A549 (cell line): ENCODE data around the gene KIF13A. TPM values are rescaled to one million over a fixed set of nuclear protein-coding genes. Genes with fewer than 3 reads are reported as not detected.

Source experiments
- ATAC-seq, 2 experiments: fragments of 200-7000 bp in 1 of 2; fragments of >200 bp in 1 of 2; cut with Nextera tagmentation in 1 of 2; cut with Tn5 transposase in 1 of 2; 3 replicates each; pipeline versions ENCODE4 v1.8.0 to v1.9.1; 2018 to 2020; ENCODE audit warnings: mild to moderate bottlenecking in 1 of 2, moderate library complexity in 1 of 2
- CTCF ChIA-PET: fragments of 300-600 bp; sonication (Branson Sonifier 250); formaldehyde crosslinking; extraction: SDS; loops from one replicate; lab custom pipeline; 2021; ENCODE audit warnings: antibody characterized with exemption, inconsistent platforms; lab: Yijun Ruan, JAX
- POLR2A ChIA-PET: fragments of 350-600 bp; formaldehyde crosslinking; extraction: SDS; loops from one replicate; lab custom pipeline; 2021; ENCODE audit warnings: antibody characterized with exemption, inconsistent platforms; lab: Yijun Ruan, JAX
- DNase-seq, 2 experiments: peaks; one replicate each; pipeline versions ENCODE4 v3.0.0 to v3.0.0-alpha.2; 2011 to 2016; ENCODE audit warnings: low read depth in 1 of 2, low spot score in 1 of 2
- FAIRE-seq: peaks from 2 replicates; lab custom pipeline; 2011; peaks lifted over from hg19 to GRCh38; lab: Jason Lieb, UNC
- H3K27ac ChIP-seq, 2 experiments: fragments of >200 bp; sonication (Bioruptor Twin); formaldehyde crosslinking; 3 replicates each; pipeline ENCODE4 v1.5.1; 2016 to 2017
- H3K4me1 ChIP-seq: fragments of >200 bp; sonication (Bioruptor Twin); formaldehyde crosslinking; 3 replicates; pipeline ENCODE4 v1.6.1; 2016
- H3K4me2 ChIP-seq: fragments of >200 bp; sonication (Bioruptor Twin); formaldehyde crosslinking; 3 replicates; pipeline ENCODE4 v1.6.1; 2016
- H3K4me3 ChIP-seq: fragments of >200 bp; sonication (Bioruptor Twin); formaldehyde crosslinking; 3 replicates; pipeline ENCODE4 v1.5.1; 2016
- H3K9me3 ChIP-seq: fragments of >200 bp; sonication (Bioruptor Twin); formaldehyde crosslinking; 3 replicates; pipeline ENCODE4 v1.6.1; 2016
- CHD2 ChIP-seq: fragments of 150-350 bp; IDR thresholded peaks from 2 replicates; pipeline ENCODE4 v1.6.1; 2014; ENCODE audit warnings: low read length; ENCODE audit not compliant: partially characterized antibody
- EHF ChIP-seq: fragments of 250-450 bp; sonication (Bioruptor Pico); IDR thresholded peaks from 2 replicates; pipeline ENCODE4 v1.5.0; 2020; ENCODE audit warnings: mild to moderate bottlenecking
- EP300 ChIP-seq, 2 experiments: fragments of >200 bp; sonication (Bioruptor Twin); formaldehyde crosslinking; IDR thresholded peaks; 2 replicates in 1 of 2; 3 replicates in 1 of 2; pipeline ENCODE4 v1.6.1; 2016 to 2017
- ESRRA ChIP-seq: fragments of 150-350 bp; IDR thresholded peaks from 2 replicates; pipeline ENCODE4 v1.6.1; 2014; ENCODE audit warnings: mild to moderate bottlenecking, low read length, borderline replicate concordance
- GATA3 ChIP-seq: IDR thresholded peaks from 2 replicates; pipeline ENCODE4 v1.6.1; 2012; ENCODE audit warnings: borderline replicate concordance
- HDAC2 ChIP-seq: fragments of 200-600 bp; sonication (generic); IDR thresholded peaks from 2 replicates; pipeline ENCODE4 v1.6.1; 2016
- HEYL ChIP-seq: fragments of 250-450 bp; sonication (Bioruptor Pico); IDR thresholded peaks from 2 replicates; pipeline ENCODE4 v1.8.0; 2021; ENCODE audit warnings: mild to moderate bottlenecking, moderate library complexity
- HOXA7 ChIP-seq: fragments of 250-450 bp; sonication (Bioruptor Pico); IDR thresholded peaks from 2 replicates; pipeline ENCODE4 v1.5.0; 2020; ENCODE audit warnings: mild to moderate bottlenecking, moderate library complexity
- HOXB5 ChIP-seq: fragments of 250-450 bp; sonication (Bioruptor Pico); IDR thresholded peaks from 2 replicates; pipeline ENCODE4 v1.5.0; 2020; ENCODE audit warnings: mild to moderate bottlenecking, moderate library complexity
- JUN ChIP-seq, 2 experiments: fragments of >200 bp; sonication (Bioruptor Twin); formaldehyde crosslinking; IDR thresholded peaks; 2 replicates in 1 of 2; 3 replicates in 1 of 2; pipeline ENCODE4 v1.6.1; 2016 to 2017
- JUNB ChIP-seq: fragments of >200 bp; sonication (Bioruptor Twin); formaldehyde crosslinking; IDR thresholded peaks from 2 replicates; pipeline ENCODE4 v1.6.1; 2016
- KDM1A ChIP-seq: fragments of 200-600 bp; sonication (generic); IDR thresholded peaks from 2 replicates; pipeline ENCODE4 v1.6.1; 2016; ENCODE audit warnings: low read depth, mild to moderate bottlenecking
- MAFK ChIP-seq: fragments of 450-650 bp; IDR thresholded peaks from 2 replicates; pipeline ENCODE4 v1.6.1; 2014; ENCODE audit not compliant: partially characterized antibody
- NPAS2 ChIP-seq: fragments of 250-450 bp; sonication (Bioruptor Pico); IDR thresholded peaks from 2 replicates; pipeline ENCODE4 v1.8.0; 2022; ENCODE audit warnings: mild to moderate bottlenecking, moderate library complexity, borderline replicate concordance
- NR3C1 ChIP-seq: fragments of >200 bp; sonication (Bioruptor Twin); formaldehyde crosslinking; IDR thresholded peaks from 3 replicates; pipeline ENCODE4 v1.6.1; 2017
- RAD21 ChIP-seq, 2 experiments: fragments of >200 bp in 1 of 2; sonication (Bioruptor Twin) in 1 of 2; formaldehyde crosslinking in 1 of 2; IDR thresholded peaks in 1 of 2; conservative IDR thresholded peaks in 1 of 2; 2 replicates in 1 of 2; 3 replicates in 1 of 2; pipeline ENCODE4 v1.6.1; 2012 to 2018; ENCODE audit warnings: inconsistent platforms in 1 of 2
- RNF2 ChIP-seq: fragments of 200-600 bp; sonication (generic); IDR thresholded peaks from 2 replicates; pipeline ENCODE4 v1.6.1; 2016; ENCODE audit warnings: low read depth, mild to moderate bottlenecking, antibody characterized with exemption, moderate library complexity, borderline replicate concordance
- SMC3 ChIP-seq: fragments of >200 bp; sonication (Bioruptor Twin); formaldehyde crosslinking; IDR thresholded peaks from 3 replicates; pipeline ENCODE4 v1.6.1; 2018; ENCODE audit warnings: inconsistent platforms
- TP53 ChIP-seq: fragments of 250-450 bp; sonication (Bioruptor Pico); IDR thresholded peaks from 2 replicates; pipeline ENCODE4 v1.5.0; 2021; ENCODE audit warnings: mild to moderate bottlenecking, moderate library complexity
- ZSCAN20 ChIP-seq: fragments of 250-450 bp; sonication (Bioruptor Pico); IDR thresholded peaks from 2 replicates; pipeline ENCODE4 v1.8.0; 2022; ENCODE audit warnings: mild to moderate bottlenecking, moderate library complexity
- WGBS: methylation state at CpG from one replicate; pipeline ENCODE4 v1.1.6; 2017; ENCODE audit errors: missing lambda C conversion rate; 5-methylcytosine and 5-hydroxymethylcytosine counted together
- polyA plus RNA-seq, 4 experiments: library from polyadenylated mRNA; depleted of rRNA in 3 of 4; stranded (reverse); fragments of >200 nt; fragmentation: RNase III in 1 of 4; extraction: RNeasy Plus Mini Kit Qiagen cat#74134 plus additional on column Dnase treatment in 1 of 4; gene quantifications; 2 replicates in 3 of 4; 3 replicates in 1 of 4; pipeline ENCODE4 v1.2.3, GENCODE V29; 2011 to 2017
- TF ChIP-seq, protein P1 (sequence below): fragments of 150-350 bp; IDR thresholded peaks from 2 replicates; pipeline ENCODE4 v1.6.1; 2014; ENCODE audit warnings: low read depth, mild to moderate bottlenecking, low read length
- TF ChIP-seq, protein P2 (sequence below): fragments of >200 bp; sonication (Bioruptor Twin); formaldehyde crosslinking; IDR thresholded peaks from 3 replicates; pipeline ENCODE4 v1.6.1; 2016
- TF ChIP-seq, protein P3 (sequence below): fragments of >200 bp; sonication (Bioruptor Twin); formaldehyde crosslinking; IDR thresholded peaks from 3 replicates; pipeline ENCODE4 v1.5.1; 2016
- TF ChIP-seq, protein P4 (sequence below): IDR thresholded peaks from 2 replicates; pipeline ENCODE4 v1.6.1; 2012

KIF13A gene
- polyA plus RNA-seq, 2 of the 4 experiments (the other 2 are of a cell fraction): 30.2 to 39.4 TPM

DNA sequence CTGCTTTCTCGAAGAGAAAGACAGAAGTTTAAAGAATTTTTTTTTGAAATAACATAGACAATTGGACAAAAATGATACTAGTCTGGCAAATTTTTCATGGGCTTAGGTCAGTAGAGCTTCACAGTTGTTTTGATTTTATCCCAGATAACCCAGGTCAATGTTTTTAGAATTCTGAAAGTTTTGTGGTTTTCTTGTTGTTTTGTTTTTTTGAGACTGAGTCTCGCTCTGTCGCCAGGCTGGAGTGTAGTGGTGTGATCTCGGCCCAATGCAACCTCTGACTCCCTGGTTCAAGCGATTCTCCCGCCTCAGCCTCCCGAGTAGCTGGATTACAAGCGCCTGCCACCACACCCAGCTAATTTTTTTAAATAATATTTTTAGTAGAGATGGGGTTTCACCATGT lies 22.8 kb downstream of the KIF13A start:
- no peak overlapping the region for H3K4me2 ChIP-seq
- H3K4me3 ChIP-seq: no peak overlapping the region
- ATAC-seq: no peak
- CTCF ChIA-PET: no interaction called here
- TF ChIP-seq RAD21 (conservative IDR thresholded peaks at IDR 0.05 in 1 of 2, IDR thresholded peaks at IDR 0.05 in 1 of 2): no peak
- TF ChIP-seq, protein P1, sequence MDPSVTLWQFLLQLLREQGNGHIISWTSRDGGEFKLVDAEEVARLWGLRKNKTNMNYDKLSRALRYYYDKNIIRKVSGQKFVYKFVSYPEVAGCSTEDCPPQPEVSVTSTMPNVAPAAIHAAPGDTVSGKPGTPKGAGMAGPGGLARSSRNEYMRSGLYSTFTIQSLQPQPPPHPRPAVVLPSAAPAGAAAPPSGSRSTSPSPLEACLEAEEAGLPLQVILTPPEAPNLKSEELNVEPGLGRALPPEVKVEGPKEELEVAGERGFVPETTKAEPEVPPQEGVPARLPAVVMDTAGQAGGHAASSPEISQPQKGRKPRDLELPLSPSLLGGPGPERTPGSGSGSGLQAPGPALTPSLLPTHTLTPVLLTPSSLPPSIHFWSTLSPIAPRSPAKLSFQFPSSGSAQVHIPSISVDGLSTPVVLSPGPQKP: no peak
- TF ChIP-seq, protein P2, sequence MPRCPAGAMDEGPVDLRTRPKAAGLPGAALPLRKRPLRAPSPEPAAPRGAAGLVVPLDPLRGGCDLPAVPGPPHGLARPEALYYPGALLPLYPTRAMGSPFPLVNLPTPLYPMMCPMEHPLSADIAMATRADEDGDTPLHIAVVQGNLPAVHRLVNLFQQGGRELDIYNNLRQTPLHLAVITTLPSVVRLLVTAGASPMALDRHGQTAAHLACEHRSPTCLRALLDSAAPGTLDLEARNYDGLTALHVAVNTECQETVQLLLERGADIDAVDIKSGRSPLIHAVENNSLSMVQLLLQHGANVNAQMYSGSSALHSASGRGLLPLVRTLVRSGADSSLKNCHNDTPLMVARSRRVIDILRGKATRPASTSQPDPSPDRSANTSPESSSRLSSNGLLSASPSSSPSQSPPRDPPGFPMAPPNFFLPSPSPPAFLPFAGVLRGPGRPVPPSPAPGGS: no peak
- TF ChIP-seq, protein P3, sequence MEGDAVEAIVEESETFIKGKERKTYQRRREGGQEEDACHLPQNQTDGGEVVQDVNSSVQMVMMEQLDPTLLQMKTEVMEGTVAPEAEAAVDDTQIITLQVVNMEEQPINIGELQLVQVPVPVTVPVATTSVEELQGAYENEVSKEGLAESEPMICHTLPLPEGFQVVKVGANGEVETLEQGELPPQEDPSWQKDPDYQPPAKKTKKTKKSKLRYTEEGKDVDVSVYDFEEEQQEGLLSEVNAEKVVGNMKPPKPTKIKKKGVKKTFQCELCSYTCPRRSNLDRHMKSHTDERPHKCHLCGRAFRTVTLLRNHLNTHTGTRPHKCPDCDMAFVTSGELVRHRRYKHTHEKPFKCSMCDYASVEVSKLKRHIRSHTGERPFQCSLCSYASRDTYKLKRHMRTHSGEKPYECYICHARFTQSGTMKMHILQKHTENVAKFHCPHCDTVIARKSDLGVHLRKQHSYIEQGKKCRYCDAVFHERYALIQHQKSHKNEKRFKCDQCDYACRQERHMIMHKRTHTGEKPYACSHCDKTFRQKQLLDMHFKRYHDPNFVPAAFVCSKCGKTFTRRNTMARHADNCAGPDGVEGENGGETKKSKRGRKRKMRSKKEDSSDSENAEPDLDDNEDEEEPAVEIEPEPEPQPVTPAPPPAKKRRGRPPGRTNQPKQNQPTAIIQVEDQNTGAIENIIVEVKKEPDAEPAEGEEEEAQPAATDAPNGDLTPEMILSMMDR: no peak
- TF ChIP-seq ESRRA: no peak
- no peak for TF ChIP-seq CHD2
- no peak for TF ChIP-seq RNF2
- no peak for TF ChIP-seq TP53 (CRISPR knock-in tag)
- no peak for TF ChIP-seq ZSCAN20 (CRISPR knock-in tag)
- no peak for TF ChIP-seq NR3C1
- no peak for TF ChIP-seq JUN (IDR thresholded peaks at IDR 0.05)
- TF ChIP-seq, all 56 proteins: peak for 0
- DNase-seq: no peak
- Histone ChIP-seq H3K27ac (no peak overlapping the region), H3K9me3 (no peaks in the 10 kb centered on the region), H3K4me1 (peaks cover 31% of the 10 kb centered on the region; the same call in 2 of the 3 replicates)
- no peak for FAIRE-seq
- WGBS: 92% methylated on average over 8 of the region's 8 CpGs
- POLR2A ChIA-PET: no interaction called here

DNA sequence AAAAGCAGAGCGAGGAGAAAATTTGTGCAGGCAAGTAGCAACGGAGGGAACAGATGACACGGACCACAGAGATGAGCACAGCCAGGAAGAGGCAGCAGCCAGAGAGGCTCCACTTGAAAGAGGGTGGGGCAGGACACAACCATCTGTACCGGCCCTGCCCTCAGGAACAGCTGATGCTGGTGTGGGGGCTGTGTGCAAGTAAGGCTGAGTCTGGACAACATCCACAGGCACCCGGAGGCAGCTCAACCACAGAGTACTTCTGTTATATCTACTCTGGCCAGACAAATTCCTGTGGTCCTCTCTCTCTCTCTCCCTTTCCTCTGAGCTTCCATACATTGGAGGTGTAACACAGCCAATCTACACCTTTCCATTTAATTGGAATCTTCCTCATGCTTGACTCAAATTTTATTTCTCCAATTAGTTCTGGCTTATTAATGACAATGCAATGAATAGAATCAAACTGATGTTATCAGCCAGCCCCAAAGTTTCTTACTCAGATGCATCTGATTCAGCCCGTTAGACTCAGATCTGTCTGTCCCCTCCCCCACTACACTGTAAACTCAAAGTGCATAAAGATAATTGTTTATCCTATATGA lies 24.9 kb downstream of the KIF13A start:
- ChIA-PET POLR2A (no interaction called here), CTCF (no interaction called here)
- ATAC-seq: peak; percentile 34 to 68; a peak in 3 of 6 replicates
- peak in 1 of 2 experiments; percentile 16 for DNase-seq
- Histone ChIP-seq H3K4me3 (no peak overlapping the region), H3K4me1 (peaks cover 28% of the 10 kb centered on the region; the same call in 2 of the 3 replicates), H3K4me2 (no peak overlapping the region), H3K9me3 (no peaks in the 10 kb centered on the region), H3K27ac (peak overlapping the region in 1 of 2 experiments; percentile 55; a peak in 2 of 6 replicates)
- TF ChIP-seq JUNB (no peak), HOXB5 (CRISPR knock-in tag) (no peak), GATA3 (no peak), HOXA7 (CRISPR knock-in tag) (no peak), MAFK (no peak), KDM1A (no peak), HDAC2 (no peak), RAD21 (conservative IDR thresholded peaks at IDR 0.05 in 1 of 2, IDR thresholded peaks at IDR 0.05 in 1 of 2) (no peak), NR3C1 (no peak), EHF (no peak), SMC3 (no peak), EP300 (IDR thresholded peaks at IDR 0.05) (no peak), NPAS2 (CRISPR knock-in tag) (no peak), HEYL (CRISPR knock-in tag) (no peak)
- TF ChIP-seq, protein P4, sequence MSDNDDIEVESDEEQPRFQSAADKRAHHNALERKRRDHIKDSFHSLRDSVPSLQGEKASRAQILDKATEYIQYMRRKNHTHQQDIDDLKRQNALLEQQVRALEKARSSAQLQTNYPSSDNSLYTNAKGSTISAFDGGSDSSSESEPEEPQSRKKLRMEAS: no peak
- FAIRE-seq: no peak
- 84% methylated on average over 6 of the region's 6 CpGs for WGBS
